ENCODE measurements around the gene ATP10A. TPM values are rescaled to one million over a fixed set of nuclear protein-coding genes. Genes with fewer than 3 reads are reported as not detected.
A peak's percentile ranks its signal among the peaks of the same experiment; 100 is the strongest.

ATP10A gene
- total RNA-seq, 1 experiment from 2014 or later: 2.1 TPM

GRCh38 chr15:25708391-25708790 lies 154.7 kb downstream of the ATP10A start (continued):
- TF ChIP-seq, protein P1, sequence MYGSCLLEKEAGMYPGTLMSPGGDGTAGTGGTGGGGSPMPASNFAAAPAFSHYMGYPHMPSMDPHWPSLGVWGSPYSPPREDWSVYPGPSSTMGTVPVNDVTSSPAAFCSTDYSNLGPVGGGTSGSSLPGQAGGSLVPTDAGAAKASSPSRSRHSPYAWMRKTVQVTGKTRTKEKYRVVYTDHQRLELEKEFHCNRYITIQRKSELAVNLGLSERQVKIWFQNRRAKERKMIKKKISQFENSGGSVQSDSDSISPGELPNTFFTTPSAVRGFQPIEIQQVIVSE (CRISPR knock-in tag; IDR thresholded peaks at IDR 0.05; ENCODE audit: borderline replicate concordance): no peak
- TF ChIP-seq NFATC4 (CRISPR knock-in tag; IDR thresholded peaks at IDR 0.05) (no peak), ELF4 (CRISPR knock-in tag; IDR thresholded peaks at IDR 0.05; ENCODE audit: low read depth) (no peak), RELA (CRISPR knock-in tag; IDR thresholded peaks at IDR 0.05; ENCODE audit: borderline replicate concordance) (no peak), ATF6 (CRISPR knock-in tag; IDR thresholded peaks at IDR 0.05) (no peak), ZNF423 (CRISPR knock-in tag; IDR thresholded peaks at IDR 0.05) (no peak), JAZF1 (CRISPR knock-in tag; IDR thresholded peaks at IDR 0.05) (no peak), NFE2L1 (CRISPR knock-in tag; IDR thresholded peaks at IDR 0.05) (no peak)
- TF ChIP-seq, protein P2, sequence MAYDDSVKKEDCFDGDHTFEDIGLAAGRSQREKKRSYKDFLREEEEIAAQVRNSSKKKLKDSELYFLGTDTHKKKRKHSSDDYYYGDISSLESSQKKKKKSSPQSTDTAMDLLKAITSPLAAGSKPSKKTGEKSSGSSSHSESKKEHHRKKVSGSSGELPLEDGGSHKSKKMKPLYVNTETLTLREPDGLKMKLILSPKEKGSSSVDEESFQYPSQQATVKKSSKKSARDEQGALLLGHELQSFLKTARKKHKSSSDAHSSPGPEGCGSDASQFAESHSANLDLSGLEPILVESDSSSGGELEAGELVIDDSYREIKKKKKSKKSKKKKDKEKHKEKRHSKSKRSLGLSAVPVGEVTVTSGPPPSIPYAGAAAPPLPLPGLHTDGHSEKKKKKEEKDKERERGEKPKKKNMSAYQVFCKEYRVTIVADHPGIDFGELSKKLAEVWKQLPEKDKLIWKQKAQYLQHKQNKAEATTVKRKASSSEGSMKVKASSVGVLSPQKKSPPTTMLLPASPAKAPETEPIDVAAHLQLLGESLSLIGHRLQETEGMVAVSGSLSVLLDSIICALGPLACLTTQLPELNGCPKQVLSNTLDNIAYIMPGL (CRISPR knock-in tag; IDR thresholded peaks at IDR 0.05): no peak
- TF ChIP-seq, protein P3, sequence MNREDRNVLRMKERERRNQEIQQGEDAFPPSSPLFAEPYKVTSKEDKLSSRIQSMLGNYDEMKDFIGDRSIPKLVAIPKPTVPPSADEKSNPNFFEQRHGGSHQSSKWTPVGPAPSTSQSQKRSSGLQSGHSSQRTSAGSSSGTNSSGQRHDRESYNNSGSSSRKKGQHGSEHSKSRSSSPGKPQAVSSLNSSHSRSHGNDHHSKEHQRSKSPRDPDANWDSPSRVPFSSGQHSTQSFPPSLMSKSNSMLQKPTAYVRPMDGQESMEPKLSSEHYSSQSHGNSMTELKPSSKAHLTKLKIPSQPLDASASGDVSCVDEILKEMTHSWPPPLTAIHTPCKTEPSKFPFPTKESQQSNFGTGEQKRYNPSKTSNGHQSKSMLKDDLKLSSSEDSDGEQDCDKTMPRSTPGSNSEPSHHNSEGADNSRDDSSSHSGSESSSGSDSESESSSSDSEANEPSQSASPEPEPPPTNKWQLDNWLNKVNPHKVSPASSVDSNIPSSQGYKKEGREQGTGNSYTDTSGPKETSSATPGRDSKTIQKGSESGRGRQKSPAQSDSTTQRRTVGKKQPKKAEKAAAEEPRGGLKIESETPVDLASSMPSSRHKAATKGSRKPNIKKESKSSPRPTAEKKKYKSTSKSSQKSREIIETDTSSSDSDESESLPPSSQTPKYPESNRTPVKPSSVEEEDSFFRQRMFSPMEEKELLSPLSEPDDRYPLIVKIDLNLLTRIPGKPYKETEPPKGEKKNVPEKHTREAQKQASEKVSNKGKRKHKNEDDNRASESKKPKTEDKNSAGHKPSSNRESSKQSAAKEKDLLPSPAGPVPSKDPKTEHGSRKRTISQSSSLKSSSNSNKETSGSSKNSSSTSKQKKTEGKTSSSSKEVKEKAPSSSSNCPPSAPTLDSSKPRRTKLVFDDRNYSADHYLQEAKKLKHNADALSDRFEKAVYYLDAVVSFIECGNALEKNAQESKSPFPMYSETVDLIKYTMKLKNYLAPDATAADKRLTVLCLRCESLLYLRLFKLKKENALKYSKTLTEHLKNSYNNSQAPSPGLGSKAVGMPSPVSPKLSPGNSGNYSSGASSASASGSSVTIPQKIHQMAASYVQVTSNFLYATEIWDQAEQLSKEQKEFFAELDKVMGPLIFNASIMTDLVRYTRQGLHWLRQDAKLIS (CRISPR knock-in tag; IDR thresholded peaks at IDR 0.05; ENCODE audit: borderline replicate concordance): no peak

GRCh38 chr15:25707656-25708365 lies 155.3 kb downstream of the ATP10A start:
- DNase-seq (ENCODE audit: low spot score) (no peak), ATAC-seq (peak; percentile 29; the same call in 1 of the 2 replicates)
- no peak overlapping the region for H3K27ac Mint-ChIP-seq
- no peaks in the 10 kb centered on the region for H3K27me3 Mint-ChIP-seq (ENCODE audit: low read depth)
- H3K9me3 Mint-ChIP-seq: no peaks in the 10 kb centered on the region
- ChIA-PET CTCF (interaction anchor here (0.8 to 1.3 kb wide), 3 partner anchors 16 to 199 kb away, joined by 3 to 5 read pairs (median 3); no protein-coding TSS in a partner anchor), POLR2A (no interaction called here)
- TF ChIP-seq ZNF317 (CRISPR knock-in tag; IDR thresholded peaks at IDR 0.05; ENCODE audit: borderline replicate concordance, low read depth): no peak
- TF ChIP-seq MXD4 (CRISPR knock-in tag; IDR thresholded peaks at IDR 0.05; ENCODE audit: borderline replicate concordance): no peak
- no peak for TF ChIP-seq ZNF423 (CRISPR knock-in tag; IDR thresholded peaks at IDR 0.05)
- no peak for TF ChIP-seq JAZF1 (CRISPR knock-in tag; IDR thresholded peaks at IDR 0.05)
- TF ChIP-seq, protein P3 (CRISPR knock-in tag; IDR thresholded peaks at IDR 0.05; ENCODE audit: borderline replicate concordance): no peak
- TF ChIP-seq, protein P4, sequence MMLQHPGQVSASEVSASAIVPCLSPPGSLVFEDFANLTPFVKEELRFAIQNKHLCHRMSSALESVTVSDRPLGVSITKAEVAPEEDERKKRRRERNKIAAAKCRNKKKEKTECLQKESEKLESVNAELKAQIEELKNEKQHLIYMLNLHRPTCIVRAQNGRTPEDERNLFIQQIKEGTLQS (CRISPR knock-in tag; conservative IDR thresholded peaks at IDR 0.05): no peak
- no peak for TF ChIP-seq KAT7 (CRISPR knock-in tag; IDR thresholded peaks at IDR 0.05; ENCODE audit: borderline replicate concordance)
- TF ChIP-seq MLX (CRISPR knock-in tag; IDR thresholded peaks at IDR 0.05): no peak
- no peak for TF ChIP-seq ZNF121 (CRISPR knock-in tag; IDR thresholded peaks at IDR 0.05)
- TF ChIP-seq SMAD4 (CRISPR knock-in tag; IDR thresholded peaks at IDR 0.05): no peak
- TF ChIP-seq SMAD3 (CRISPR knock-in tag; IDR thresholded peaks at IDR 0.05; ENCODE audit: borderline replicate concordance): no peak
- no peaks in the 10 kb centered on the region for H3K36me3 Mint-ChIP-seq
- peaks cover 6% of the 10 kb centered on the region; the same call in 1 of the 2 replicates for H3K4me1 Mint-ChIP-seq
- no peak overlapping the region for H3K4me3 Mint-ChIP-seq

All from WTC11 (cell line).